ENCODE results near the gene FBXO42. TPM values are rescaled to one million over a fixed set of nuclear protein-coding genes. Genes with fewer than 3 reads are reported as not detected.
A peak's percentile ranks its signal among the peaks of the same experiment; 100 is the strongest.

FBXO42 gene
- total and polyA plus RNA-seq, 2 of the 4 experiments (the other 2 are of a cell fraction): 12.0 to 18.8 TPM

- Histone ChIP-seq H3K9me3 (ENCODE audit: control insufficient read depth, insufficient read depth, low read length) (no peaks in the 10 kb centered on the region), H3K14ac (replicated peaks; ENCODE audit: low read depth, low read length) (peak overlapping the region; percentile 80), H3K56ac (ENCODE audit: extremely low read depth, insufficient read depth, low read length) (peak overlapping the region; percentile 91), H2BK15ac (ENCODE audit: low read depth, low read length) (no peak overlapping the region; the same call in 2 of the 3 replicates), H3K18ac (ENCODE audit: low read depth, low read length) (peak overlapping the region; percentile 68), H3K27ac (ENCODE audit: insufficient read depth, low read length) (peak overlapping the region; percentile 76), H3K79me1 (ENCODE audit: low read depth in 1 of 2, low read length in 2 of 2) (peaks cover 7 to 21% of the 10 kb centered on the region in 2 experiments; a peak in 3 of 4 replicates), H3K4me2 (ENCODE audit: low read depth, low read length) (peak overlapping the region; percentile 83), H4K8ac (ENCODE audit: low read depth in 2 of 2, low read length in 2 of 2) (peak overlapping the region; percentile 59 to 96), H4K20me1 (ENCODE audit: insufficient read depth, low read length) (no peaks in the 10 kb centered on the region), H4K5ac (ENCODE audit: low read depth, low read length) (peak overlapping the region; percentile 79), H2AK5ac (ENCODE audit: low read depth, low read length) (peak overlapping the region; percentile 86), H2BK5ac (ENCODE audit: low read depth, low read length, poor library complexity, severe bottlenecking) (peak overlapping the region; percentile 77), H3K27me3 (ENCODE audit: control insufficient read depth, insufficient read depth, low read length) (no peaks in the 10 kb centered on the region), H3K9ac (ENCODE audit: low read depth, low read length) (peak overlapping the region; percentile 80), H3K4me3 (ENCODE audit: insufficient read depth, low read depth, low read length) (peak overlapping the region; percentile 32), H3K23ac (ENCODE audit: low read depth, low read length) (peak overlapping the region; percentile 92), H3K4ac (ENCODE audit: low read depth, low read length) (peak overlapping the region; percentile 84), H2AK9ac (replicated peaks; ENCODE audit: low read depth, low read length, poor library complexity) (peak overlapping the region; percentile 92), H3K36me3 (ENCODE audit: control insufficient read depth, insufficient read depth, low read length) (no peaks in the 10 kb centered on the region; the same call in 1 of the 2 replicates), H4K91ac (ENCODE audit: insufficient read depth, low read depth, low read length) (peak overlapping the region; percentile 65), H2BK20ac (ENCODE audit: low read depth, low read length) (peak overlapping the region; percentile 16), H2BK120ac (ENCODE audit: low read depth, low read length) (peak overlapping the region; percentile 21), H3K4me1 (ENCODE audit: control insufficient read depth, insufficient read depth, low read length) (peaks cover 9% of the 10 kb centered on the region), H3K9me1 (ENCODE audit: insufficient read depth, low read length) (peaks cover 6% of the 10 kb centered on the region; the same call in 1 of the 2 replicates), H2AFZ (replicated peaks; ENCODE audit: low read length, poor library complexity) (peak overlapping the region; percentile 83)
- dilution Hi-C loops (cut with HindIII; ENCODE audit: low sequenced_read_pairs, unreplicated experiment) (no loop called here), intact Hi-C loops (cut with micrococcal nuclease) (loop anchor here (5.0 kb wide), 2 partner anchors 35 to 160 kb away; partner anchors contain the start of gene SZRD1), in situ Hi-C loops (cut with MboI; ENCODE audit: low sequenced_read_pairs) (no loop called here)
- 55% methylated on average over 11 of the region's 51 CpGs; no CpG with 5 or more reads in 1 of the 2 experiments for WGBS, 2 experiments (ENCODE audit: extremely low coverage in 2 of 2, insufficient read length in 1 of 2)
- no TSS peak for BruUV-seq (replicated peaks)
- DNase-seq: no peak
- CTCF ChIA-PET: interaction anchor here (0.6 kb wide), 1 partner anchor 12 kb away, joined by 3 read pairs; no protein-coding TSS in a partner anchor
- POLR2A ChIA-PET (ENCODE audit: unreplicated experiment): interaction anchor here (0.7 kb wide), 2 partner anchors 10 to 19 kb away, joined by 3 read pairs; no protein-coding TSS in a partner anchor
- ATAC-seq (ENCODE audit: low read depth): no peak
- TF ChIP-seq MAFK (IDR thresholded peaks at IDR 0.05; ENCODE audit: low read depth, low read length) (no peak), MAZ (IDR thresholded peaks at IDR 0.05; ENCODE audit: borderline replicate concordance, low read depth, low read length) (no peak), CHD1 (IDR thresholded peaks at IDR 0.05; ENCODE audit: low read depth, low read length) (no peak), SMC3 (IDR thresholded peaks at IDR 0.05; ENCODE audit: low read depth, low read length) (no peak), RCOR1 (IDR thresholded peaks at IDR 0.05; ENCODE audit: insufficient replicate concordance, low read length) (no peak), RFX5 (IDR thresholded peaks at IDR 0.05; ENCODE audit: low read depth, low read length) (no peak), BHLHE40 (IDR thresholded peaks at IDR 0.05; ENCODE audit: low read depth, low read length) (no peak), CTCF (conservative IDR thresholded peaks at IDR 0.05; ENCODE audit: low read depth, low read length) (no peak), NFE2L2 (IDR thresholded peaks at IDR 0.05; ENCODE audit: low read depth, low read length) (no peak), CEBPB (IDR thresholded peaks at IDR 0.05; ENCODE audit: low read depth, low read length) (no peak), ELK1 (IDR thresholded peaks at IDR 0.05; ENCODE audit: borderline replicate concordance, low read depth, low read length) (no peak)
These were observed 144.7 kb downstream of the FBXO42 start for GRCh38 chr1:16207318-16208269.

Data from IMR-90 (cell line).